ENCODE data around the gene PYCR2.

DNA sequence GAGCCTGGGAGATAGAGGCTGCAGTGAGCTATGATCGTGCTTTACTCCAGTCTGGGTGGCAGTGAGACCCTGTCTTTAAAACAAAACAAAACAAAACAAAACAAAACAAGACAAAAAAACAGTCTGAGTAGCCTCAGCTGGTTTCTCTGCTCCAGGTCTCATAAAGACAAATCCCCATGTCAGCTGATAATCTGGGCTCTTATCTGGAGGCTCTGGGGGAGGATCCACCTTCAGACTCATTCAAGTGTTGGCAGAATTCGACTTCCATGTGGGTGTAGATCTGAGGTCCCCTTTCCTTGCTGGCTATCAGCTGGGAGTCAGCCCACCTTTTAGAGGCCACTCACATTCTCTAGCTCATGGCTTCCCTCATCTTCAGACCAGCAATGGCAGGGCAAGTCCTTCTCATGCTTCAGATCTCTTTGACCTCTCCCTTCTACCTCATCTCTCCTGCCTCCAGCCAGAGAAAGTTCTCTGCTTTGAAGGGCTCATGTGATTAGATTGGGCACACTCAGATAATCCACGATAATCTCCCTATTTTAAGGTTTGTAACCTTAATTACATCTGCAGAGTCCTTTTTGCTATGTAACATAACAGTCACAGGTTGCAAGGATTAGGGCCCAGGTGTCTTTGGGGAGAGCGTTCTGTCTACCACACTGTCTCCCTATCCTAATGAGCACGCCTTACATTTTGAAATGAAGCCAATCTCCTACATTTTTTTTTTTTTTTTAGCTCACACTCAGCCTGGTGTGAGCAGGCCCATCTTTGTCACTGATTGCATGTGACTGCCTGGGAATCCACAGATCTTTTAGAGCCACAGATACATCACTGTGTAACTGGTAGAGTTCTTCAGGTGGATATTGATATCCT lies 7.5 kb upstream of the PYCR2 start:
- TF ChIP-seq CTCF (IDR thresholded peaks at IDR 0.05; ENCODE audit: low read depth, low read length), result no peak
- TF ChIP-seq POLR2A (IDR thresholded peaks at IDR 0.05; ENCODE audit: extremely low read depth, insufficient read length), result no peak
- no peak for TF ChIP-seq MYC (IDR thresholded peaks at IDR 0.05; ENCODE audit: low read depth, low read length)
- TF ChIP-seq MAX (IDR thresholded peaks at IDR 0.05; ENCODE audit: low read depth, low read length), result no peak

Measured in NB4 (cell line).